Measurements from ENCODE around the gene FAS.
A peak's percentile ranks its signal among the peaks of the same experiment; 100 is the strongest.
"Not testable (repeated sequence)": the region's sequence is repeated elsewhere in the genome, so short reads cannot be mapped to it uniquely, and the experiment has no call there.

FAS gene

DNA sequence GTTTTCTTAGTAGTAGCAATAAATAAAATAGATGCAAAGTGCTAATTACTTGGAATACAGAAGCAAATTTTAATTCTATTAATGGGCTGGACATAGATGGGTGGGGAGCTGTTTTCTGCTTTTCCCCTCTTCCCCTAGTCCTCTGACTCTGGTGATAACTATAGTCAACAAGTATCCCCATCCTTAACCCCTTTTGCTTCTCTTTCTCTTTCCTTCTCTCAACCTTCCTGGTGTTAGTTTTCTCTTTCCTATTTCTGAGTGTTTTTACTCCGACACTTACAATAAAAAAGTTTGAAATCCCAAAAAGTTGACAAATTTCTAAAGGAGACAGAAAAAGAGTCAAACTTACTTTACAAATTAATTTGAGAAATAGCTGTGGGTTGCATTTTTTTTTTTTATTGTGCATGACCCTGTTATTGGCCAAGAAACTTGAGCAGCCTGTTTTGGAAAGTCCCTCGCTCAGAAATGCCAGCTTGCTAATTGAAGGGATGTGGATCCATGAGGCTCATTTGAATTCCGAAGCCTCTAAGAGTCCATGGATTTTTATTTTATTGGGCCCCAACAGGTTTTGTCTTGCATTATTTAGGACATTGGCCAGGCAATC is 2.4 kb downstream of the FAS start:
- no peak for DNase-seq (ENCODE audit: low spot score)

DNA sequence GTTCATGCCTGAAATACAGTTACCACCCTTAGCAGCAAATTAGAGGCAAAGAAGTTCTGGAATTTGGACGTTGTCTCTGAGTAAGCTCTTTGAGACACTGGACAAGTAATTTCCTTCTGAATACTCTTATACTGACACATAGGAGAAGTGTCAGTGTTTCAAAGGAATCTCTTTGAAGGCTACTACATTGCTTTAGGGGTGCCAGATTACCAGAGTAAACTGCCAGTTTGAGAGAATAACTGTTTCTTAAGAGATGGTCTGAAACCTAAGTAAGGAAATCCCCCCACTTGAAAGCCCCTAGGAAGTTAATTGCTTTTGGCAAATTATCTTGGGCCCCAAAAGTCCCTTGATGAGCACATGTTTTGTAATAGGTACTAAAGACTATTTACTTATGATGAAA is 3.4 kb downstream of the FAS start:
- DNase-seq (ENCODE audit: low spot score) = no peak

DNA sequence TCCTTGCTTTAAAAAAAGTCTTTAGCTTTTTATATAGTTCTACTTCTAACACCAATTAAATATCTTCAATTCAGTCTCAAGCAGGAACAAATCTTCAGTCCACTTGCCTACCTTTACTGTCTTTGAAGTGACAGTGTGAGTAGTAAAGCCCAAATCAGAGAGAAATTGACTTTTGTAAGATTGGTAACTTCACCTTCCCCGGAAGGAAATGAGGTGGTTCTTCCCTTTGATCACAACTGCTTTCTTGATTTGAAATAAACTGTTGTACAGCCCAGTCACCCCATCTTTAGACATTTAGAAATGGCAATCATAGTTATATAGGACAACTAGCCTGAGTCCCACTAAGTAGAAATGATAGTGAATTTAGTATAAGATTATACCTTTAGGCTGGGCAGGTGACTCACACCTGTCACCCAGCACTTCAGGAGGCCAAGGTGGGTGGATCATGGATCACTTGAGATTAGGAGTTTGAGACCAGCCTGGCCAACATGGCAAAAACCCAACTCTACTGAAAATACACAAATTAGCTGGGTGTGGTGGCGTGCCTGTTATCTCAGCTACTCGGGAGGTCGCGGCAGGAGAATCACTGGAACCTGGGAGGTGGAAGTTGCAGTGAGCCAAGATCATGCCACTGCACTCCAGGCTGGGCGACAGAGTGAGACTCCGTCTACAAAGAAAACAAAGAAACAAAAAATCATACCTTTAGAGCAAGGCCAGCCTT is 4.7 kb downstream of the FAS start:
- DNase-seq (ENCODE audit: low spot score) = no peak

DNA sequence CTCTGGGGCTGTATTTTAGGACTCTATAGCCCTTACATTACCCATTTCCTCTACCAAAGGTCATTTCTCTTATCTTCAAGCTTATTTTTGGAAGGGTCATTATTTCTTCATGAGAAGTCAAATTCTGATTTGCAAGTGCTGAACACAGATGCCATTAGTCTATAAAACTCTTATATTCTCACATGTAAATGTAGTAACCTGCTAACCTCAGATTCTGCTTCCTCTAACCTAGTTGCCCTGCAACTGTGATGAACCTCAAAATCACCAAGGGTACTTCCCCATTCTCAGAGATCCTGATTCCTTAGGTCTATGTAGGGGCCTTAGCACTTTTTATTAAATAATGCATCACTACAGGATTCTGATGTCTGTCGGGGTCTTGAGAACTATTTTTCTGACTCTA is 6.3 kb downstream of the FAS start:
- no peak for DNase-seq (ENCODE audit: low spot score)

DNA sequence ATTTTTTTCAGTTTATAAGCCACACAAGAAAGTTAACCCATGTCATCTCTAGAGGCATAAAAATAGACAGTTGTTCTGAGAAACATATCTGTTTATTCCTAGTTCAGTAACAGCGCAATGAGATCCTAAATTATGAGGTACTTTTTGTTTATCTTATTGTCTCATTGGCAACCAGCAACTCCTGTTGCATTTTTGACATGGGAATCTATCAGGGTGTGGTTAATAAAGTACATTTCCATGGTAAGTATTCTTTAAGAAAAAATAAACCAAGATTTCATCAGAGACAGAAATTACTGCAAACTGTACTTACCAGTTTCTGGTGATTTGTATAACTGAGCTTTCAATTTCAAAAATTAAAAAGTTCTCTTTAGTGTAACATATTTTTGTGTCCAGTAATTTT is 9.0 kb downstream of the FAS start:
- DNase-seq (ENCODE audit: low spot score) = no peak

DNA sequence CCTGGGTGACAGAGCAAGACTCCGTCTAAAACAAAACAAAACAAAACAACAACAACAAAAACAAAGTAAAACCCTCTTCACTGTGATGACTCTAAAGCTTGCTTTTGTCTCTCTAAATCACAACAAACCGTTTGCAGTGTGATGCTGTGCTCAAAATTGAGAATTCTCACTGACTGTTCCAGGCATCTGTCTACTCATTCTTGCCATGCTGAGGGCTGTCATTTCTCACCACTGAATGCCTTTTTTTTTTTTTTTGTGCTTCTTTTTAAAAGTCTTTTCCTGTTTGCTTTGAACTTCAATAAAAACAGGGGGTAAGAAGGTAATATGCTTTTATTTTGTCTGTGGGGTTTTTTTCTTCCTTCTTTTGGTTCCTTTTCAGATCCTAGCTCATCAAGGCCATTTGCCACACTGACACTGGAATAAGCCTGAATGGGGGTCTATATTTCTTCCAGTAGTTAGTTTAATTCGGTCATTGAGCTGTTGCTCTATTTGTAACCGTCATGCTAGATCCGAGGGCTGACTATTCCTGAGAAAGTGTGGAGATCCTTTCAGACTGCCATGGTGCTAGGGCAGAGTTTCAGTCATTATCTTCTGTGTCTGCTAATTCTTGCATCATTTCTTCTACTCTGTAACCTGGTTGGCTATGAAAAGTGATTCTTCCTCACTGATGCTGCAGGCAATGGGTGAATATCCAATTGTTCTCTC is 10.6 kb downstream of the FAS start:
- no peak for DNase-seq (ENCODE audit: low spot score)

DNA sequence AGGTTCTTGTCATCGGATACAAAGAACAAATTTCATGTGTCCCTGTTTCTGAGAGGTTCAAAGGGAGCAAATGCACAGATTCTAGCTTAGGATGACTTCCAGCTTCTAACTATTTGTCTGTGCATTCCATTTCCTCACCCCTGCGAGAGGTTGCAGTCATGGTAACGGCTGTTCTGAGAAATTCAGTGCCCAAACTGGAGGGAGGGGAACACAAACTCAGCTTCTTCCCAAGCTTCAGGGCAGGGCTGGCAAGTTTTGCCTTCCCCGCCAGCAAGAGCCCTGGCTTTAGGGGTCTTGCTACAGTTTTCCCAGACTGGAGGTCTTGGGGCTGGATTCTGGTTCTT is 11.1 kb downstream of the FAS start:
- no peak for DNase-seq (ENCODE audit: low spot score)

DNA sequence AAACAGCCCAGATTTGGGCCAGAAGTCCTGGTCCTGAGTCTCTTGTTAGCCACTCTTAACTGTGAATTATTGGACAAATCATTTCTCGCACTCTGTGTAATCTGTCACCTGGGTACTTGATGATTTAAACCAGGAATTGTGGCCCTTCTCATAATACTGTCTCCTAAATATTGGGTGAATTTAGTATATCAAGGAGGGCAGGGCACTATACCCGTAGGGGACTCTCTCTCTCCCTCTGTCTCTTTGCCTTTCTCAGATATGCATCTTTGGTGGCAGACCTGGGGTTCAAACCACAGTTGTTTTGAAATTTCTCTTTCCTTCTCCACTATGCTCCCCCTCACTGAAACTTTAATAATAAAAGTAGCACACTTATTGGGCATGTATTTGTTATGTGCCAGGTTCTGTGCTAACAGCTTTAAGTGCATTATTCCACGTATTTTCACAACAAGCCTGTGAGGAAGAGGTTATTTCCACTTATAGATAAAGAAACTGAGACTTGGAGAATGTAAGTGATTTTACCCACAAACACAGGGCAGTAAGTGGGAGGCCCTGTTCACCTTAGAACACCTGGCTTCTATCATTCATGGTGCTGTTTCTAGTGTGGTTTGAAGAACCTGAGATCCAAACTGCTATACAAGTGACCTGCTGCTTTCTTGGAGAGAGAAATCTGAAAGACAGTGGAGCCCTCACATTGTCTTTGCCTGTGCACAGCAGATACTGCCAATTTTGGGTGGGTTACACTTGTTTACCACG is 11.8 kb downstream of the FAS start:
- DNase-seq (ENCODE audit: low spot score) = no peak

DNA sequence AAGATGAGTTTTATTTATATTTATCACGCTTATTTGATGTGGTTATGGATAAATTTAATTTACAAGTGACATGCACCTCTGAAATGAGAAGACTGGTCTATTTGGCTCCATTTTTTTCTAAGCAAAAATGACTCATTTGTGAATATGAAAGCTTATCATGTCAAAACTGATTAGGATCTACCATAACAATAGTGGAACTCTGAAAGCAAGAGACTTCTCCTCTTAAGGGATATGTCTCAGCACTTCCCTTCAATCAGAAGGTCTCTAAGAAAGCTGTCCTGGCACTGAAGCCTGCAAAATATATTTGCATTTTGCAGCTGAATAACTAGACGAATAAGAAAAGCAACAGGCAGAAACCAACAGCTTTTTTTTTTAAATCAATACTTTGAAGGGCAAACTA is 12.7 kb downstream of the FAS start:
- no peak for DNase-seq (ENCODE audit: low spot score)

DNA sequence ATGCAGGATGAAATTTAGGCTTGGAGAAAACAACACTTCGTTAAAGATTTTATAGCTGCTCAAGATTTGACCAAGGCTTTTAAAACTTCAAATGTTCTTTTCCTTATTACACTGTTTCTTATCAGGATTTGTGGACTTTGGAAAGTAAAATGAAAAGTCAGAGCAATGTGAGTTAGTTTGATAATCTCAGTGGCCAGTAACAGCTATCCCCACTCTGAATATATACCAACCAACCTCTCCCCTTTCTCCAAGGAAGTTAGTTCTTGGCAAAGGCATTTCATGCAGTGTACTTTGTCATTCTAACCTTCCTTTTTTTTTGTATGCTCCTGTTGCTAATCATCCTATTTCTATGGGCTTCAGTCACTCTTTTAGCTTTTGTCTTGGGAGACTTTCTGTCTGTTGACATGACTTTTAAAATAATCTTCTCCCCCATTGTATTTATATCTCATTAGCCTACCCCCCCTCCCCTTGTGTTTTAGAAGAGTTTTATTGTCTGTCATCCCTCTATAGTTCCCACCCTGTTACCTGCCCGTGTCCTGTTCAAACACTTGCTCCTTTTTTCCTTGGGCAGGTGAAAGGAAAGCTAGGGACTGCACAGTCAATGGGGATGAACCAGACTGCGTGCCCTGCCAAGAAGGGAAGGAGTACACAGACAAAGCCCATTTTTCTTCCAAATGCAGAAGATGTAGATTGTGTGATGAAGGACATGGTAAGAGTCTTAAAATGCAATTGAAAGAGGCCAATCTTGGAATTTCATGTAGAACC is 16.7 kb downstream of the FAS start:
- no peak for DNase-seq (ENCODE audit: low spot score)

DNA sequence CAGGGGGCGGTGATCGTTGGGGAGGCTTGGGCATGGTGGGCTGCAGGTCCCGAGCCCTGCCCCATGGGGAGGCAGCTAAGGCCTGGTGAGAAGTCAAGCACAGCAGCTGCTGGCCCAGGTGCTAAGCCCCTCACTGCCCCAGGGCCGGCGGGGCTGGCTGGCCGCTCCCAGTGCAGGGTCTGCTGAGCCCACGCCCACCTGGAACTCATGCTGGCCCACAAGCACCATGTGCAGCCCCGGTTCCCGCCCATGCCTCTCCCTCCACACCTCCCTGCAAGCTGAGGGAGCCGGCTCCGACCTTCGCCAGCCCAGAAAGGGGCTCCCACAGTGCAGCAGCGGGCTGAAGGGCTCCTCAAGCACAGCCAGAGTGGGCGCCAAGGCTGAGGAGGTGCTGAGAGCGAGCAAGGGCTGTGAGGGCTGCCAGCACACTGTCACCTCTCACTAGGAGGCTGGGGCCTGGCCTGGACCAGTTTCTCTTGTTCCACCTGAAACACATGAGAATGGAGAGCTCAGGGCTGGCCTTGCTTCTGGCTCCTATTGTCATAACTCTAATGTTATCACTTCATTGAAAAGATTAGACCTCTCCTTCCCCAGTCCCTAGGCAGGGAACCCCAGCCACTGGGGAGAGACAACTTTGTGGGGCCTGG is 28.2 kb downstream of the FAS start:
- not testable (repeated sequence) for DNase-seq (ENCODE audit: low spot score)

DNA sequence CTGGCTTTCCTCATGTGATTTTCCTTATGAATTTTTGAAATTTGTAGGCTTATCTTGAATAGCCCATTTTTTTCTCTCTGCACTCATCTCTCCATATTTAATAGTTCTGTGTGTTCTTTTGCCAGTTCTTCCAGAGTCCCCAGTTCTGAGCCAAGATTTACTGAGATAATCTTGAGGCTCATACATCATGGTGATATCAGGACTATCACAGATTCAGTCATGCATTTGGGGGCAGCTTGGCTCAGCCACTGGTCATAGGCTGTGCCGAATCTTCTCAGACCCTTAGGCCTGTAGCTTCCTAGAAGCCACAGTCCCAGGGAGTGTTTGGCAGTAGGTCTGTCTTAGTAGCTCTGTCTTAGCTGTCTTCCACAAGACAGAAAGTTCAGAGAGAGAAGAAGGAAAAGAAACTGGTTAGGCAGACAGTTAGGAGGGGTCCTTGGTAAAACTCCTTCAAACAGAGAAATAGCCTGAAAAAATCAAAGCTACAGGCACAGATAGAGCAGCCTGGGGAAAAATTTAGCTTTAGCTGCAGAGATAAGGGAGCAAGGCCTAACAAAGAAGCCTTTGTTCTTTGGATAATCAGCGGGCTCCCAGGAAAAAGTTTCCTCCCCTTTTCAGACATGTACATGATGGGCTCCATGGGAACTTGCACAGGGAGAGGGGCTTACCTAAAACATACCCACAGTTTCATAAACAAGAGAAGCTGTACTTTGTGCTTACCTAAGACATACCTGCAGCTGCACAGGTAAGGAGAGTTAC is 29.1 kb downstream of the FAS start:
- no peak for DNase-seq (ENCODE audit: low spot score)

DNA sequence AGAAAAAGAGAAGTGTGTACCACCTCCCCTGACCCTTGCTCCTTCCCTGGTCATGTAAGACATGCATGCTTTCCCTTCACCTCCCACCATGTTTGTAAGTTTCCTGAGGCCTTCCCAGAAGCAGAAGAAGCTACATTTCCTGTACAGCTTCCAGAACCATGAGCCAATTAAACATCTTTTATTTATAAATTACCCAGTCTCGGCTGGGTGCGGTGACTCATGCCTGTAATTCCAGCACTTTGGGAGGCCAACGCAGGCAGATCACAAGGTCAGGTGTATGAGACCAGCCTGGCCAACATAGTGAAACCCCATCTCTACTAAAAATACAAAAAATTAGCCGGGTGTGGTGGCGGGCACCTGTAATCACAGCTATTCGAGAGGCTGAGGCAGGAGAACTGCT is 30.9 kb downstream of the FAS start:
- DNase-seq (ENCODE audit: low spot score) = not testable (repeated sequence)

DNA sequence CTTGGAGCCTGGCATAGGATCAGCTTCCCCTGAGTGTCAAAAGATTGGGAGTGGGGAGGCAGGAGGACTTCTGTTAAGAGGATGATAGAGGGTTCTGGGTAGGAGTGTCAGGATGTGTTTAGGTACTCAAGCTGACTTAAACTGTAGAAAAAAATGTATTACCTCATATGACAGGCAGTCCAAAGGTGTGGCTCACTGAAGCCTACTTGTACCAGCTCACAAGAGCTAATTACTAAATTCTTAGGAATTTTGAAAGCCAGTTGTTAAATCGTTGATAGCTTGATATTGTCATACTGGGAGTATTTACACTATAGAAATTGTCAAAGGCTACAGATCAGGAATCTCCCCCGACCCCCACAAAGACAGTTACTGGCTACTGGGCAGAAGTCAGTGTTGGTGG is 32.1 kb downstream of the FAS start:
- DNase-seq (ENCODE audit: low spot score) = no peak

DNA sequence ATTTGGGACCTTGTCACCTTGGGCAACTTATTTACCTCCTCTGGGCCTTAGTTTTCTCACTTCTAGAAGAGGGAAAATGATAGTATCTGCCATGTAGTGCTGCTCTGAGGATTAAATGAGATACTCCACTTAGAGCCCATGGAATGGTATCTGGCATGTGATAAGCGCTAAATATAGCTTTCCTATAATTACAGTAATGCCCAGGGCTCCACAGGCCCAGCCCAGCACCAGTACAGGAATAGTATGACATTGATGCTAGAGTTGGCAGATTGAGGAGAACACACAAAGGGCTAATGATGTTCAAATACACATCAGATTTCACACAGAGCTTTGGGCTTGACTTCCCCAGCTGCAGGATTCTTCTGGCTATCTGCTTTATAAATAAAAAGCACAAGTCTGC is 34.9 kb downstream of the FAS start:
- no peak for DNase-seq (ENCODE audit: low spot score)

DNA sequence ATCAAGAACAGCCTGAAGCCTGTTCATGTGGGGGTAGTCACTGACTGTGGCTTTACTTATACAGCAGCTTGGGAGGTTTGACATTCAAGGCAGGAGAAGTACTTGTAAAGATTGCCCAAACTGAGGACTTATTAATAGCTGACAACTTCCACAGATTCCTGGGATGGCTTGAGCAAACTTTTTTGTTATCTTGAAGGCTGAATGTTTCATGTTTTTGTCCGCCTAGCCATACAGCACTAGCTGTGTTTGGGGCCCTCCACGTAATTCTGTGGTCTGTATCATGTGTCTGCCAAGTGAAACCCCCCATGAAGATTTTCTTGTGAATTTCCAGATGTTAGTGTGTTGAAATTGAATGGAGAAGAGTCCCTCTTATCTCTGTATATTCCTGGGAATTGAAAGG is 38.6 kb downstream of the FAS start:
- DNase-seq (ENCODE audit: low spot score) = no peak

DNA sequence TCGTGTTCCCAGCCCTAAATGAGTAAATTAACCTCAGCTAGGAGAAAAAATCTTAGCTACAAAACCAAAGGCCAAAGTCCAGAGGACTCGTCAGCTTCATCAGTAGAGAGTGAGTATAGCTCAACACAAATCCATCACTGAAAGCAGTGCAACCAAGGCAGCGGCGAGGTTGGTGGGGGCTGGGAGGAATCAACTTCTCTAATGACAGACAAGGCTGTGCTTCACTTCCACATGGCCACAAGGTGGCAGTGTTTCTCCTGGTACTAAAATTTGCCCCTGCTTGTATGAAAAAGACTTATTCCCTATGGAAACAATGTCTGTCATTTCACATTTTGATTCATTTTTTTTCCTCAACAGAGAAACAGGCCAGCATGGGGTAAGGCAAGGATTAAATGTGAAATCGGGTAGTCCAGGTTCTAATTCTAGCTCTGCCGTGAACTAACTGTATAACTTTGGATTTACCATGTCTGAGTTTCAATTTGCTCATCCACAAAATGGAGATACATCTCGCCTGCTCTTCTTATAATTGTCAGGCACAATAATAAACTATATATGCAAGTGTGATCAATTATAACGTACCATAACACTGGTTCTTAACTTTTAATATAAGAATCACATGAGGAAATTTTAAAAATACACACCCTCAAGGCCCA is 39.3 kb downstream of the FAS start:
- DNase-seq (ENCODE audit: low spot score) = peak; percentile 53

DNA sequence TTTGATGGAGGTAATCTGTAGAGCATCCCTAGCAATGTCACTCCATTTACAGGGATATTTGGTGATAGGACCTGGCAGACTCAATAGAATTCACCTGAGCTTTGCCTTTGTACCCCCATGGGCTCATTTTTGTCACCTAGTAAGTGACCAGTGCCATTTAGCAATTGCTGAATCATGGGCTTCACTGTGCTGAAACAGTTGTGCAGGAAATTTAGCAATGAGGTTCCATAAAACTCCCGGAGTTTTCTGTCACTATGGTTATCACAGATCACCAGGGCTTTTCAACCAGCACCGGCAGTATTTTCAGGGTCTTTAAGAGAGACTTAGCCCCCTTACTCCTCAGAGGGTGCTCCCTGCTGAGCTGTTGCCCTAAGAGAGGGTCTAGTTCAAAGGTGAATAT is 40.2 kb downstream of the FAS start:
- no peak for DNase-seq (ENCODE audit: low spot score)

DNA sequence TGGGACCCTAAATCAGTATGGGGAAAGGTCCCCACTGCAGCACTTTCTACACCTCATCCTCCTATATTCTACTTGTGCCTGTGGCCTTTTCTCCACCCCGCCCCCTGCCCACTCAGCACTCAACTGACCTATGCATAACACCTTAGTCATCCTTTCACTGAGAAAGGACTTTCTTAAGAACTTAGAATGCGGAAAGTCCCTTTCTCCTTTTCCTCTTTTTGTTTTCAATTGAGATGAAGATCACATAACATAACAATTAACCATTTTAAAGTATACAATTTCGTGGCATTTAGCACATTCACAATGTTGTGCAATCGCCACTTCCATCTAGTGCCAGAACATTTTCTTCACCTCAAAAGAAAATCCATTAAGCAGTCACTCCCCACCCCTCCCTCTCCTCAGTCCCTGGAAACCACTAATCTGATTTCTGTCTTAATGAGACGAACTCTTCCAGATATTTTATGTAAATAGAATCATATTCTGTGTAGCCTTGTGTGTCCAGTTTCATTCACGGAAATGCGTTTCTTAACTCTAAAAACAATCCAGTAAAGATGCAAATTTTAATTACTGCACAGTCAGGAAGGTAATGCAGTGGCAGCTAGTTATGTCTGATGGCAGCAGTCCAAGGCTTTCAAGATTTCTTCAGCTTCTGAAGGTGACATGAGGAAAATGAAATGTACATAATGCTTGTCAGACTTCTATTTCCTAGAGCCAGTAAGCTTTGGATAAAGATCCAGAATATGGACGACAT is 41.7 kb downstream of the FAS start:
- DNase-seq (ENCODE audit: low spot score) = no peak

DNA sequence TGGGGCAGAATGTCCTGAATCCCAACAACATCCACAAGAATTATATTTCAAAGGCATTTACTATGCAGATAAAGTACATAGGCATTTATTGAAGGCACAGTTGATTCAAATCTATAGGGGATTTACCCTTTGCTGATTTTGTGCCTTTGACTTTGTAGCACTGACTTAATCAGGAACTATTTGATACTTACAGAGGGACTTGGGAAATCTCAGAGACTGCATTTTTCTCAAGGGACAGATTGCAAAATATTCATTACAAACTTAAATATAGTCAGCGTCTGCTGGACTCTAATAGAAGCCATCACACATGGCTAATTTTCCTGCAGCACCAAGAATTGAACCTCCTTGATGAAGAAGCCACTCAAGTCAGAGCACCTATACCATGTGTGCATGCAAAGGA is 44.9 kb downstream of the FAS start:
- DNase-seq (ENCODE audit: low spot score) = no peak

All from cerebellar cortex (tissue), 1 donor.